Left renal cortex interstitium (tissue), 4 donors: ENCODE measurements around the gene UBE2J1. TPM values are rescaled to one million over a fixed set of nuclear protein-coding genes. Genes with fewer than 3 reads are reported as not detected.

Source experiments
- DNase-seq, 4 donors: peaks; one replicate each; pipeline ENCODE4 v3.0.0-alpha.2; 2013; ENCODE audit warnings: low read depth in 4 of 4, low spot score in 2 of 4, missing footprints in 1 of 4
- polyA plus RNA-seq, 4 donors: library from polyadenylated mRNA; unstranded; fragments of 120-200 nt; gene quantifications; one replicate each; pipeline ENCODE4 v1.2.1, GENCODE V29; 2013; ENCODE audit not compliant: insufficient read length in 4 of 4

UBE2J1 gene
- polyA plus RNA-seq, 4 donors = 51.4 to 63.6 (median 57.5) TPM

GRCh38 chr6:89368999-89369398 lies 16.5 kb upstream of the UBE2J1 start:
- DNase-seq = no peak

- DNase-seq = peak in 3 of 4 donors; percentile 30 to 61 (median 40)
Measured at GRCh38 chr6:89368107-89368506, 15.6 kb upstream of the UBE2J1 start.

GRCh38 chr6:89364586-89364985 lies 12.1 kb upstream of the UBE2J1 start:
- no peak for DNase-seq

DNA sequence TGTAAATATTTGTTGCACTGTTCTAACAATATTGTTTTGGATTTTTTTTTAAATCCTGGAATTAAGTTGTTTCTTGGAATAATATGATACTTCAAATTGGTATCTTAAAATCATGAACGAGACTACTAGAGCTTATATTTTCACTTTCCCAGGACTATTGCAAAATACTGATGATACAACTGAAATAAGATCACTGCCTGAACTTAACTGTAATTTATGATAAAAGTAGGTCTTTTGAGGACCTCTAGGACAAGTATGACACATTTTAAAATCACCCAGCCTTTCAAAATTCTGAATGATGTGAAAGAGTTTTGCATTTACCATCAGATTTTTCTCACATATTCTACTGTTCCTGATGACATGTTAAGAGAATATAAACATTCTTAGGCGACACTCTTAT lies 8.6 kb upstream of the UBE2J1 start:
- no peak for DNase-seq

DNA sequence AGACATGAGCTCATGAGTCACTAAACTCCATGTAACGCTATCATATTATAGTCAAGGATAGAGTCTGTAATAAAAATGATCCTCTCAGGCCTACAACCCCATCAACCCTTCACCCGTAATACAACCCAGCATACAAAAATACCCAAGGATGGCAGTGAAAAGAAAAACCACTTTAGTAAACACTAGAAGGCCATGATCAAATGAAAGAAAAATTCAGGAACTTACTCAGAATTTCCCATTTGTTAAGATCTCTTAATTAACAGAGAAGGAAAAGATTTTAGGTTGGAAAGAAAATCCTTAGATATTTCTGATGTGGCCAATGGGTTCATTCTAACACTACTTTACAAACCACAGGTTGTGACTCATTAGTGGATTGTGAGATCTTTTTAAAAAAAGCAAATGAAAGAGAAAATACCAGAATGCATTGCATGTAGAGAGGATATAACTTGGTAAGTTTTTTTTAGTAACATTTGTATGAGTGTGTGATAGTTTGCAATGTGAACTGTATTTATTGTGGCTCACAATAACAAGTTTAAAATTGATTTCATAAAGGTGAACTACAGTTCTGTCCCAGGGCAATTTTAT lies 8.0 kb upstream of the UBE2J1 start:
- no peak for DNase-seq

DNA sequence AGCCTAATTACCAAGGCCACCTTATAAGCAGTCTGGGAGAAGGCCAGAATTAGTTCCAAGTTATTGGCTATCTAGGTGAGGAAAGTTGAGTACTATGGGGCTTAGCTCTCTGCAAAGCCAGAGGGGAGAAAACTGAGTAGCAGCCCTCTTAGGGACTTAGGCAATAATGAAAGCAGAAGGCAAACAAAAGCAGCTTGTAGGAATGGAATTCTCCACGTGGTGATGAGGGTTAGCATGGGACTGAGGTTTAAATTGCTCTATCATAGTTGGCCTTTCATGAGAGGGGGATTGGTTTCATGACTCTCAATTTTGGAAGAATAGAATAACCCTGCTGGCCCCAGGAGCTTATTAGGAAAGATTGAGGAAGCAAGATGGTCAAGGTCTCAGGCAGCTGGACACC lies 7.0 kb upstream of the UBE2J1 start:
- DNase-seq = no peak

GRCh38 chr6:89357390-89357789 lies 4.9 kb upstream of the UBE2J1 start:
- no peak for DNase-seq

DNA sequence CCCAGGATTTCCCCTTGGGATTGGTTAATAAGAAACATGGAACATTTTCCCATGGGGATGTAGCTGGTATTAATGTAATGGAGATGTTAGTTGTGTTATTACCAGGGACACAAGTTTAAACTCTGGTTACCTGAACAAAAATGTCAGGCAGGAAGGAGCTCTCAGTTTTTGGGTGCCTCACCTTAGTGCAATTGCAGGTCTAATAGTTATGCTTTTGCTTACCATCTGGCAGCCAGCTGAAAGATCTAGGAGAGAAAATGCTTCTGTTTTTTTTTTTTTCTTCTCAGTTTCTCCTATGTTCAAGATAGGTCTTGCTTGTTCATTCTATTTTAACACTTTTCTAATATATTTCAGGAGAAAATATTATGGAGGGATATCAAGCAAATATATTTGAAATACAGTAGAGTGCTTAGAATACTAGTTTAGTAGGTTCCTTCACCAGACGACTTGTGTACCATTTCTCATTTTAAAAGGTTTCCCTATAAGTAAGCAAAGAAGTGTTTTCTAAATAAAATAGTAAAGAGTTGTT lies 4.2 kb upstream of the UBE2J1 start:
- DNase-seq = no peak

DNA sequence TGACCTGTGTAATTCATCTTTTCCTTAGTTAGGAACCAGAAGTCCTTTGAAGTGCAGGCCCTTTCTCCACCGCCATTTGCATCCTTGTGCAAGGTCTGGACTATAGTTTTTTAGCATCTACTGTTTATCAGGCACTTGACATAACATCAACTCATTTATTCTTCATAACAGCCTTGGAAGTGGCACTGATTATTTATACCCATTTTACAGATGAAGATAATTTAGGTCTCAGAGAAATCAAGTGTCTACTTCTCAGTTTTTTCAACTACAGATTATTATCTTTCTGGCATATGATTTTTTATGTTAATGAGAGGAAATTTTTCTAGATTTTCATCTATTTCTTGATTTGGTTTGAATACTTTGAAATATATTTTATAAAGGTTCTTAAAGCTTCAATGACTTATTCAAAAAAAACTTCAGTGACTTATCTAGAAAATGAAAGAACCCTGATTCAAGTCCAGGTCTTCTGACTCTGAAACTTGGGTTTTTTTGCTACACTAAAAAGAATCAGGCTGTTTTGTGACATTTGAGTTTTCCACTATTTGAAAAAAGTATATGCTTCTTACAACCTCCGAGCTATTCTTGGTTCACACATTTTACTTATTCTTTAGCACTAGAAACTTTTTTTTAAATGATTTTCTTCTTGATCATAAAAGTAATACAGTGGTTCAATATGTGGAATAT lies 3.1 kb upstream of the UBE2J1 start:
- no peak for DNase-seq

- DNase-seq = no peak
Measured at GRCh38 chr6:89353702-89354392, 1.3 kb upstream of the UBE2J1 start.

DNA sequence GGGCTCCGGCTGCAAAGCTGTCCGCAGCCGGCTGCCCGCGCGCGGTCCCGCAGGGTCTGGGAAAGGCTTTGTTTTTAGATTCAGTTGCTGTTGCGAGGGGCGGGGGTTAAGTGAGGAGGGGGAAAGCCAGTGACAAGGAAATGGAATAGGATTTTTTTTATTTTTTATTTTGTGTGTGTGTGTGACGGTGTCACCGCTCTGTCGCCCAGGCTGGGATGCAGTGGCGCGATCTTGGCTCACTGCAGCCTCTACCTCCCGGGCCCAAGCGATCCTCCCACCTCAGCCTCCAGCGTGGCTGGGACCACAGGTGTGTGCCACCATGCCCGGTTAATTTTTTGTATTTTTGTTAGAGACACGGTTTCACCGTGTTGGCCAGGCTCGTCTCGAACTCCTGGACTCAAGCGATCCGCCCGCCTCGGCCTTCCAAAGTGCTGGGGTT lies 615 bp upstream of the UBE2J1 start:
- no peak for DNase-seq

DNA sequence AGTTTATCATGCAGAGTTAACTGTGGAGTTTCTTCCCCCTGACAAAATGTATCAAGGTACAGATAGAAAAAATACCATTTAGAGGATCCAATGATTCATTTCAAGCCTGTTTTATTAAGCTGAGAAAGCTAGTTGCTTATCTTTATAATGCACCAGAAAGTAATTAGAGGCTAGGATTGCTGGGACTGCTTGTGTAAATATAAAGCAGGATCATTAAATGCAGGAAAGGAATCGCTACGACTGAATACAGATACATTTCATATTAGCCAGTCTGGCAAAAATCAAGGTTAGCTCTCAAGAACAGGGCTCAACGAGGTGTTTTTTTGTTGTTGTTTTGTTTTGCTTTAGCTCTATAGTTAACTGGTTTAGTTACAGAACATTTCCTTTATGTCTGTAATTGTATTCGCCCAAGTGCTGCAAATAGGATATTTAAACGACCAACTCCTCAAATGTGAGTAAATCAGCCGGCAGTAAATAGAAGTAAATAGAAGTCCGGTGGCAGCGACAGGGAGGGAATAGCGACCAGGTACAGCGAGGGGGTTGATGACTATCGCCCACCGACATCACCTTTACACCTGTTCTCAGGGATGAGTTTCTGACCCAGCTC lies 748 bp downstream of the UBE2J1 start:
- peak in 1 of 4 donors; percentile 51 for DNase-seq

- DNase-seq = no peak
Measured at GRCh38 chr6:89350281-89350966, 2.1 kb downstream of the UBE2J1 start.

DNA sequence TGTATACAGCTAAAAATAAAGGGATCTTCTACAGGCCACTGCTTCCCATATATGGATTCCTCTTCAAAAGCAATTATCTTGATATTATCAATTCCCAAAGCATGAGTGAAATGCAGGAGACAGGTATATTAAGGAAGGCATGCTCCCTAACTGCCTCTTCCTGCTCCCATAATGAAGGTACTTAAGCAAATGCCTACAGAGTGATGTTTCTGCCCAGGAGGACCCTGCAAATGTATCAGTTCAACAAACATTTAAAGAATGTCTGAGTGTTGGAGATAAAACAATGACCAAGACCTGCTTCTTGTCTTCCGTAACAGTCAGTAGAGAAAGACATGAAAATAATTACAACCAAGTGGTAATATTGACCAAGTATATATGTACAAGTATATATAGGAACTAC lies 4.2 kb downstream of the UBE2J1 start:
- DNase-seq = no peak

DNA sequence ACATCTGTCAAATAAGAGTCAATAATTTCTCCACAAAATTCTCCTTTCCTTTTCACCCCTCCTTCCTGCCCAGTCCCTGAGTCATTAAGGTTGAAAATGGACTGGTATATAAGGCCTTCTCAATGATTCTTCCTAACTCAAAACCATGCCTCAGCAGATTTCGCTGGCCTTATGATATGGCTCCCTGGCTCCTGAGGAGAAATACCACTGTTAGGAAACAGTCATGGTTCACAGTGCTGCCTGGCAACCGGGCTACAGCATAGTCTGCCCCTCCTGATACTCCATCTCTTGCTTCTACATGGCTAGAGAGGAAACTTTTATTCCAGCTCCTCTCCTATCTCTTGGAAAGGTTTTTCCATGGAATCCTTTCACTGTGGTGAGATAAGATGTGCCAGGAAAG lies 4.7 kb downstream of the UBE2J1 start:
- no peak for DNase-seq

DNA sequence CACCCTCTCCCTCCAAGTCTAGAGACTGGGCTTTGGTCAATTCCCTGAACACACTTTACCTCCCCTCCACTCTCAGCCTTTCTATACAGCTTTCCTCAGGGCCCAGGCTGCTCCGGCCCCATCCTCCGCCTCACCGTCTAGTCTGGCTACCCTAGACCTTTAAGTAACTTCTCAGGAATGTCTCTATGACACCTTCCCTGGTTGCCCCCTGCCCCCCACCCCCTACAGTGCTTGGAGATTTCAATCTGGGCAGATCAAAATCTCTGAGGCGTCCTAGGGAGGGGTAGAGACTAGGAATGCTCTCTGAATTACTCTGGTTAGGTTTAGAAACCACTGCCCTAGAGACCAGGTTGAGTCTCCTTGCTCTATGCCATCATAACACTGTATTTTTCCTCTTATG lies 6.1 kb downstream of the UBE2J1 start:
- DNase-seq = no peak

- no peak for DNase-seq
Measured at GRCh38 chr6:89339565-89339964, 13.0 kb downstream of the UBE2J1 start.

- DNase-seq = no peak
Measured at GRCh38 chr6:89335164-89335563, 17.4 kb downstream of the UBE2J1 start.

DNA sequence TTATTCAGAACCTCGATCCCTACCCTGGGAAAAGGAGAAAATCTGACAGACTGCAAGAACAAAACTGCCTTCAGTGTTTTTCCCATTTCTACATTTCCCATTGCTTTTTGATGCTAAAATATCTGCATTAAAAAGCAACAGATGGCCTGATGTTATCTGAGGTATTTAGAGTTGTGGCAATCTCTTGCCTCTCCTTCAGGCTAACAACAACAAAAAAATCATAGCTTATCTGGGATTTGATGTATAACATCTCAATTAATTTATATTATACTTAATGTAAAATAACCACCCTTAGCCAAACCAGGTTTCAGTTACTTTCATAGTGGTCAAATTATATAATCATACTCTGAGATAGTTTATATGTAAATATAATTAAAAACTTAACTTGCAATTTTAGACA lies 21.6 kb downstream of the UBE2J1 start:
- no peak for DNase-seq

GRCh38 chr6:89328976-89329375 lies 23.5 kb downstream of the UBE2J1 start:
- no peak for DNase-seq

DNA sequence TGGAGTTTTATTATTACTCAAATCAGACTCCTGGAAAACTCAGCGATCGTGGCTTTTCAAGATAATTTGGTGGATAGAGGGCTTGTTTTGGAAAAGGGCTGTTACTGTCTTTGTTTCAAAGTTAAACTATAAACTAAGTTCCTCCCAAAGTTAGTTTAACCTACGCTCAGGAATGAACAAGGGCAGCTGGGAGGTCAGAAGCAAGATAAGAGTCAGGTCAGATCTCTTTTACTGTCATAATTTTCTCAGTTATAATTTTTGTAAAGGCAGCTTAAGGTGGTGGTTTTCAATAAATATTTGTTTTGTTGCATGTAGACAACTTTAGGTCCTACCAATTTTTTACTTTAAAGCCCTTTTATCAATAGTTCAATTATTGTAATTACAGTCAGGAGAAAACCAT lies 28.2 kb downstream of the UBE2J1 start:
- no peak for DNase-seq
